Endothelial cell of umbilical vein (primary cell): Measurements from ENCODE around the gene KCNG2. TPM values are rescaled to one million over a fixed set of nuclear protein-coding genes. Genes with fewer than 3 reads are reported as not detected.

ENCODE experiments used
- BruUV-seq: library from RNA; stranded (reverse); fragments of 400-500 nt; replicated peaks from 2 replicates; lab custom pipeline; 2021; lab: Mats Ljungman, UMichigan
- CTCF ChIA-PET: fragments of 300-600, 350-600 bp; sonication (Branson Sonifier 250); formaldehyde crosslinking; loops from one replicate; lab custom pipeline; 2021; ENCODE audit warnings: antibody characterized with exemption, inconsistent platforms; lab: Charles Lee
- POLR2A ChIA-PET: fragments of 300-600, 350-600 bp; sonication (Branson Sonifier 250); formaldehyde crosslinking; loops from one replicate; lab custom pipeline; 2021; ENCODE audit warnings: antibody characterized with exemption, inconsistent platforms; lab: Charles Lee
- DNase-seq: peaks from one replicate; pipeline ENCODE4 v3.0.0-alpha.2; 2011; ENCODE audit warnings: low read depth, low spot score
- FAIRE-seq: peaks from 2 replicates; lab custom pipeline; 2011; peaks lifted over from hg19 to GRCh38; lab: Jason Lieb, UNC
- H2AFZ ChIP-seq: 2 replicates; pipeline ENCODE4 v1.6.0; 2012; ENCODE audit warnings: low read depth, low read length, control low read depth, inconsistent platforms
- H3K27ac ChIP-seq: 2 replicates; pipeline ENCODE4 v1.5.1; 2011; ENCODE audit warnings: low read depth, mild to moderate bottlenecking, control low read depth, low read length, moderate library complexity; ENCODE audit not compliant: insufficient read depth
- H3K27me3 ChIP-seq, 2 experiments: 2 replicates each; pipeline versions ENCODE4 v1.6.0 to v1.6.1; 2011; ENCODE audit warnings: low read length in 2 of 2, mixed read lengths in 1 of 2; ENCODE audit not compliant: control insufficient read depth in 2 of 2, insufficient read depth in 2 of 2
- H3K36me3 ChIP-seq, 2 experiments: 2 replicates in 1 of 2; 3 replicates in 1 of 2; pipeline ENCODE4 v1.5.1; 2011; ENCODE audit warnings: low read length in 2 of 2, mild to moderate bottlenecking in 1 of 2, moderate library complexity in 1 of 2; ENCODE audit not compliant: control insufficient read depth in 2 of 2, insufficient read depth in 2 of 2; ENCODE audit errors: extremely low read depth in 1 of 2
- H3K4me1 ChIP-seq: 3 replicates; pipeline ENCODE4 v1.5.1; 2011; ENCODE audit warnings: mild to moderate bottlenecking, low read length; ENCODE audit not compliant: control insufficient read depth, insufficient read depth; ENCODE audit errors: extremely low read depth
- H3K4me2 ChIP-seq: 2 replicates; pipeline ENCODE4 v1.6.1; 2011; ENCODE audit warnings: low read length, control low read depth, mixed read lengths; ENCODE audit not compliant: insufficient read depth
- H3K4me3 ChIP-seq, 3 experiments: fragments of 200-600 bp in 1 of 3; sonication (generic), shearing (Covaris generic) in 1 of 3; replicated peaks in 1 of 3; 2 replicates each; pipeline ENCODE4 v1.5.1; 2011 to 2016; ENCODE audit warnings: control low read depth in 3 of 3, low read length in 3 of 3, mild to moderate bottlenecking in 2 of 3, inconsistent platforms in 1 of 3, low read depth in 1 of 3, moderate library complexity in 1 of 3; ENCODE audit not compliant: insufficient read depth in 1 of 3
- H3K79me2 ChIP-seq: 2 replicates; pipeline ENCODE4 v1.6.0; 2012; ENCODE audit warnings: low read length, inconsistent platforms; ENCODE audit not compliant: control insufficient read depth, insufficient read depth
- H3K9ac ChIP-seq: replicated peaks from 2 replicates; pipeline ENCODE3; 2011; ENCODE audit warnings: low read length, control low read depth; ENCODE audit not compliant: insufficient read depth; ENCODE audit errors: extremely low read depth
- H3K9me1 ChIP-seq: replicated peaks from 3 replicates; pipeline ENCODE4 v1.6.0; 2011; ENCODE audit warnings: mild to moderate bottlenecking, low read length; ENCODE audit not compliant: control insufficient read depth, insufficient read depth; ENCODE audit errors: extremely low read depth
- H3K9me3 ChIP-seq: replicated peaks from 2 replicates; pipeline ENCODE4 v1.5.1; 2012; ENCODE audit warnings: low read length, inconsistent platforms; ENCODE audit not compliant: control insufficient read depth, insufficient read depth
- H4K20me1 ChIP-seq: replicated peaks from 2 replicates; pipeline ENCODE3; 2011; ENCODE audit warnings: mild to moderate bottlenecking, low read length; ENCODE audit not compliant: control insufficient read depth, insufficient read depth; ENCODE audit errors: extremely low read depth
- EZH2 ChIP-seq: IDR thresholded peaks from 2 replicates; pipeline ENCODE4 v1.6.1; 2012; ENCODE audit warnings: borderline replicate concordance, low read depth, mild to moderate bottlenecking, moderate library complexity, low read length, inconsistent platforms; ENCODE audit not compliant: severe bottlenecking
- FOS ChIP-seq: IDR thresholded peaks from 2 replicates; pipeline ENCODE4 v1.6.1; 2011; ENCODE audit warnings: mild to moderate bottlenecking, low read length, moderate library complexity, borderline replicate concordance; ENCODE audit not compliant: insufficient read depth
- GATA2 ChIP-seq: IDR thresholded peaks from 2 replicates; pipeline ENCODE4 v1.7.0; 2011; ENCODE audit warnings: low read depth, mild to moderate bottlenecking, moderate library complexity, mixed read lengths, low read length; ENCODE audit not compliant: insufficient read length, insufficient read depth
- JUN ChIP-seq: IDR thresholded peaks from 2 replicates; pipeline ENCODE4 v1.6.1; 2011; ENCODE audit warnings: borderline replicate concordance, low read depth; ENCODE audit not compliant: insufficient read length, insufficient read depth
- MYC ChIP-seq: IDR thresholded peaks from one replicate; pipeline ENCODE4 v1.6.1; 2011; ENCODE audit warnings: mild to moderate bottlenecking, low read depth, low read length
- POLR2A ChIP-seq: IDR thresholded peaks from 2 replicates; pipeline ENCODE4 v1.6.1; 2012; ENCODE audit warnings: low read depth, mild to moderate bottlenecking, control low read depth, low read length
- POLR2AphosphoS5 ChIP-seq: IDR thresholded peaks from 2 replicates; pipeline ENCODE4 v1.6.1; 2012; ENCODE audit warnings: low read depth, mild to moderate bottlenecking, control low read depth, low read length, moderate library complexity; ENCODE audit not compliant: insufficient read depth
- dilution Hi-C: fragments of 300-500 bp; cut with MboI; formaldehyde crosslinking; loops from one replicate; pipeline ENCODE4 v1.15.0; 2019; ENCODE audit warnings: low sequenced_read_pairs; ENCODE audit not compliant: extremely low pct_ligation_motif_present
- intact Hi-C: fragments of 100-400 bp; cut with micrococcal nuclease; formaldehyde crosslinking; loops from one replicate; pipeline ENCODE4 v1.10.0; 2022
- polyA plus RNA-seq, 4 experiments: library from polyadenylated mRNA; depleted of rRNA in 3 of 4; stranded (reverse) in 3 of 4; unstranded in 1 of 4; fragments of >200 nt; gene quantifications; 2 replicates each; pipeline versions ENCODE4 v1.2.1 to v1.2.3, GENCODE V29; 2011 to 2012; ENCODE audit warnings: missing spikeins in 1 of 4
- total RNA-seq: library from RNA; stranded (reverse); gene quantifications from 2 replicates; pipeline ENCODE4 v1.2.3, GENCODE V29; 2021
- TF ChIP-seq, protein P1 (sequence below): IDR thresholded peaks from 2 replicates; pipeline ENCODE4 v1.6.1; 2011; ENCODE audit not compliant: insufficient read depth, insufficient read length
- TF ChIP-seq, protein P2 (sequence below), 2 donors: IDR thresholded peaks; 1 replicate in 1 of 2; 2 replicates in 1 of 2; pipeline ENCODE4 v1.5.1; 2011; ENCODE audit warnings: low read length in 2 of 2, mild to moderate bottlenecking in 2 of 2, moderate library complexity in 2 of 2, control low read depth in 1 of 2, inconsistent platforms in 1 of 2, low read depth in 1 of 2; ENCODE audit not compliant: insufficient read depth in 1 of 2; ENCODE audit errors: extremely low read depth in 1 of 2

Gene KCNG2
- total and polyA plus RNA-seq, 2 donors (not counting 3 experiments of a cell fraction or from before 2014, with no cell fraction given): not detected

DNA sequence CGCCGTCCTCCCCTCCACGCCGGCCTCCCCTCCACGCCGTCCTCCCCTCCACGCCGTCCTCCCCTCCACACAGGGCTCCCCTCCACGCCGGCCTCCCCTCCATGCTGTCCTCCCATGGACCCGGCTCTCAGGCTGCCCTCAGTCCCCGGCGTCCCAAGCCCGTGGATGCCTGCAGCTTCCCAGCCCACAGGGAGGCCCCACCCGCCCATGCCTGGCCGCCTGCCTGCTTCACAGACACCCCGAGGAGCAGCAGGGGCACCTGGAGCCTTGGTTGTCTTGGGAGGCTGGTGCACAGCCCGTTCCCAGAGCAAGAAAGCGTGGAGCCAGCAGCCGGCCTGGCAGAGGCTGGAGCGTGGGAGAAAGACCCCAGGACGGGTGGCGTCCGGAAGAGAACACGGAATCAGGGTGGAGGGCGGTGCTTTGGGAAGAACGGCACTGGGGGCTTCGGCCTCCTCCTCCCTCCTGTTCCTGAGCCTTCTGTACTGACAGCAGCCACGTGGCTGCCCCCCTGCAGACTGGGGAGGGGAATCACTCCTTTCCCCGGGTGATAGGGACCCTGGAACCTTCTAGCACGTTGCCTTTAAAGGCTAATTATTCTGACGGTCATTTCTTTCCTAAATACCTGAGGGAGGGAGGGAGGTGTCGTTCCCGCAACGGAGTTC is 26.2 kb upstream of the KCNG2 start:
- H3K9ac ChIP-seq: no peak overlapping the region
- no peaks in the 10 kb centered on the region for H3K27me3 ChIP-seq
- no peaks in the 10 kb centered on the region for H3K9me1 ChIP-seq
- no peak overlapping the region for H3K27ac ChIP-seq
- H3K4me3 ChIP-seq: no peak overlapping the region
- POLR2A ChIA-PET: no interaction called here
- CTCF ChIA-PET: no interaction called here
- DNase-seq (no peak), FAIRE-seq (no peak)
- BruUV-seq: no TSS peak
- no peaks in the 10 kb centered on the region for H3K9me3 ChIP-seq
- intact Hi-C loops: no loop called here
- no peak overlapping the region for H3K4me2 ChIP-seq
- no peaks in the 10 kb centered on the region for H3K79me2 ChIP-seq
- no peak overlapping the region for H2AFZ ChIP-seq
- dilution Hi-C loops: no loop called here
- H4K20me1 ChIP-seq: no peaks in the 10 kb centered on the region
- H3K36me3 ChIP-seq: no peaks in the 10 kb centered on the region
- H3K4me1 ChIP-seq: no peaks in the 10 kb centered on the region
- TF ChIP-seq JUN (no peak), GATA2 (no peak)

DNA sequence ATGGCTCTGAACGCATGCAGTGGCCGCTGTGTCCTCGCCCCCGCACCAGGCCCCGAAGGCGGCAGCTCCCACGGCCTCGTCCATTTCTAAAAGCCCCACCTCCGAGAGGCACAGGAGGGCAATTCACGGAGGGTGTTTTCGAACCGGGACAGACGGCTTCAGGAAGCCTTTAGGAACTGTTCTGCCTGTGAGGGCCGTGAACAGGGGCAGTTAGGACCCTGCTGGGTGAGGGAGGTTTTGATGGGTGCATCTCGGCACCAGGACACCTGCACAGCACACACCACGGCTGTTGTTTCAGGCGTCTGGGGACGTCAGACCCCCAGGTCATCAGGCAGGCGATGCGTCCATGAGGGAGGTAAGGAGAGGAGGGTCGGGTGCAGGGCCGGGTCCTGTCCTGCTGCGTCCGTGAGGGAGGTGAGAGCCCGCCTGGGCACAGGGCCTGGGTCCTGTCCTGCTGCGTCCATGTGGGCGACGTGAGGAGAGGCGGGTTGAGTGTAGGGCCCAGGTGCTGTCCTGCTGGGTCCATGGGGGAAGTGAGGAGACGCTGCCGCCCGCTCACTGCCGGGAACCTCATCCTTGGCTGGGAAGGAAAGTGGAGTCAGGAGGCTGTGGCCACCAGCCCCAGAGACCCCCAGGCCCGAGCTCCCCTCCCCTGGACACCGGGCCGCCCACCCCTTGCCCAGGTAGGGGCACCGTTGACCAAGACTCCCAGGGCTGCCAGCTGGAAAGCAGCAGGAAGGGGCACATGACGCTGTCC is 25.5 kb upstream of the KCNG2 start:
- Histone ChIP-seq H3K9me3 (no peaks in the 10 kb centered on the region), H3K27me3 (no peaks in the 10 kb centered on the region), H3K36me3 (no peaks in the 10 kb centered on the region), H2AFZ (no peak overlapping the region), H3K9me1 (no peaks in the 10 kb centered on the region), H3K79me2 (no peaks in the 10 kb centered on the region), H3K9ac (no peak overlapping the region), H4K20me1 (no peaks in the 10 kb centered on the region), H3K4me1 (no peaks in the 10 kb centered on the region), H3K4me2 (no peak overlapping the region), H3K27ac (no peak overlapping the region), H3K4me3 (no peak overlapping the region)
- POLR2A ChIA-PET: no interaction called here
- CTCF ChIA-PET: no interaction called here
- intact Hi-C loops: no loop called here
- DNase-seq (no peak), FAIRE-seq (no peak)
- TF ChIP-seq POLR2AphosphoS5 (no peak), FOS (no peak), JUN (no peak), GATA2 (no peak), MYC (no peak), POLR2A (no peak), EZH2 (no peak)
- TF ChIP-seq, protein P1, sequence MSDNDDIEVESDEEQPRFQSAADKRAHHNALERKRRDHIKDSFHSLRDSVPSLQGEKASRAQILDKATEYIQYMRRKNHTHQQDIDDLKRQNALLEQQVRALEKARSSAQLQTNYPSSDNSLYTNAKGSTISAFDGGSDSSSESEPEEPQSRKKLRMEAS: no peak
- TF ChIP-seq, protein P2, sequence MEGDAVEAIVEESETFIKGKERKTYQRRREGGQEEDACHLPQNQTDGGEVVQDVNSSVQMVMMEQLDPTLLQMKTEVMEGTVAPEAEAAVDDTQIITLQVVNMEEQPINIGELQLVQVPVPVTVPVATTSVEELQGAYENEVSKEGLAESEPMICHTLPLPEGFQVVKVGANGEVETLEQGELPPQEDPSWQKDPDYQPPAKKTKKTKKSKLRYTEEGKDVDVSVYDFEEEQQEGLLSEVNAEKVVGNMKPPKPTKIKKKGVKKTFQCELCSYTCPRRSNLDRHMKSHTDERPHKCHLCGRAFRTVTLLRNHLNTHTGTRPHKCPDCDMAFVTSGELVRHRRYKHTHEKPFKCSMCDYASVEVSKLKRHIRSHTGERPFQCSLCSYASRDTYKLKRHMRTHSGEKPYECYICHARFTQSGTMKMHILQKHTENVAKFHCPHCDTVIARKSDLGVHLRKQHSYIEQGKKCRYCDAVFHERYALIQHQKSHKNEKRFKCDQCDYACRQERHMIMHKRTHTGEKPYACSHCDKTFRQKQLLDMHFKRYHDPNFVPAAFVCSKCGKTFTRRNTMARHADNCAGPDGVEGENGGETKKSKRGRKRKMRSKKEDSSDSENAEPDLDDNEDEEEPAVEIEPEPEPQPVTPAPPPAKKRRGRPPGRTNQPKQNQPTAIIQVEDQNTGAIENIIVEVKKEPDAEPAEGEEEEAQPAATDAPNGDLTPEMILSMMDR (IDR thresholded peaks at IDR 0.05; ENCODE audit: extremely low read depth in 1 of 2, insufficient read depth in 1 of 2, low read depth in 1 of 2, low read length in 2 of 2): no peak
- dilution Hi-C loops: no loop called here
- no TSS peak for BruUV-seq
